ENCODE results near the gene MFAP4.

GRCh38 chr17:19407601-19408345, 20.8 kb upstream of the MFAP4 start:
- TF ChIP-seq ZNF274 (IDR thresholded peaks at IDR 0.05; ENCODE audit: low read length) (no peak), ZNF274 (tag by site-specific recombination; IDR thresholded peaks at IDR 0.05; ENCODE audit: borderline replicate concordance) (no peak), ZBTB21 (tag by site-specific recombination; IDR thresholded peaks at IDR 0.05) (no peak), CTCF (tag by site-specific recombination; IDR thresholded peaks at IDR 0.05) (no peak), HOXC10 (CRISPR knock-in tag; IDR thresholded peaks at IDR 0.05) (no peak)
- TF ChIP-seq, protein P1, sequence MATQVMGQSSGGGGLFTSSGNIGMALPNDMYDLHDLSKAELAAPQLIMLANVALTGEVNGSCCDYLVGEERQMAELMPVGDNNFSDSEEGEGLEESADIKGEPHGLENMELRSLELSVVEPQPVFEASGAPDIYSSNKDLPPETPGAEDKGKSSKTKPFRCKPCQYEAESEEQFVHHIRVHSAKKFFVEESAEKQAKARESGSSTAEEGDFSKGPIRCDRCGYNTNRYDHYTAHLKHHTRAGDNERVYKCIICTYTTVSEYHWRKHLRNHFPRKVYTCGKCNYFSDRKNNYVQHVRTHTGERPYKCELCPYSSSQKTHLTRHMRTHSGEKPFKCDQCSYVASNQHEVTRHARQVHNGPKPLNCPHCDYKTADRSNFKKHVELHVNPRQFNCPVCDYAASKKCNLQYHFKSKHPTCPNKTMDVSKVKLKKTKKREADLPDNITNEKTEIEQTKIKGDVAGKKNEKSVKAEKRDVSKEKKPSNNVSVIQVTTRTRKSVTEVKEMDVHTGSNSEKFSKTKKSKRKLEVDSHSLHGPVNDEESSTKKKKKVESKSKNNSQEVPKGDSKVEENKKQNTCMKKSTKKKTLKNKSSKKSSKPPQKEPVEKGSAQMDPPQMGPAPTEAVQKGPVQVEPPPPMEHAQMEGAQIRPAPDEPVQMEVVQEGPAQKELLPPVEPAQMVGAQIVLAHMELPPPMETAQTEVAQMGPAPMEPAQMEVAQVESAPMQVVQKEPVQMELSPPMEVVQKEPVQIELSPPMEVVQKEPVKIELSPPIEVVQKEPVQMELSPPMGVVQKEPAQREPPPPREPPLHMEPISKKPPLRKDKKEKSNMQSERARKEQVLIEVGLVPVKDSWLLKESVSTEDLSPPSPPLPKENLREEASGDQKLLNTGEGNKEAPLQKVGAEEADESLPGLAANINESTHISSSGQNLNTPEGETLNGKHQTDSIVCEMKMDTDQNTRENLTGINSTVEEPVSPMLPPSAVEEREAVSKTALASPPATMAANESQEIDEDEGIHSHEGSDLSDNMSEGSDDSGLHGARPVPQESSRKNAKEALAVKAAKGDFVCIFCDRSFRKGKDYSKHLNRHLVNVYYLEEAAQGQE (tag by site-specific recombination; IDR thresholded peaks at IDR 0.05): no peak
- TF ChIP-seq, protein P2, sequence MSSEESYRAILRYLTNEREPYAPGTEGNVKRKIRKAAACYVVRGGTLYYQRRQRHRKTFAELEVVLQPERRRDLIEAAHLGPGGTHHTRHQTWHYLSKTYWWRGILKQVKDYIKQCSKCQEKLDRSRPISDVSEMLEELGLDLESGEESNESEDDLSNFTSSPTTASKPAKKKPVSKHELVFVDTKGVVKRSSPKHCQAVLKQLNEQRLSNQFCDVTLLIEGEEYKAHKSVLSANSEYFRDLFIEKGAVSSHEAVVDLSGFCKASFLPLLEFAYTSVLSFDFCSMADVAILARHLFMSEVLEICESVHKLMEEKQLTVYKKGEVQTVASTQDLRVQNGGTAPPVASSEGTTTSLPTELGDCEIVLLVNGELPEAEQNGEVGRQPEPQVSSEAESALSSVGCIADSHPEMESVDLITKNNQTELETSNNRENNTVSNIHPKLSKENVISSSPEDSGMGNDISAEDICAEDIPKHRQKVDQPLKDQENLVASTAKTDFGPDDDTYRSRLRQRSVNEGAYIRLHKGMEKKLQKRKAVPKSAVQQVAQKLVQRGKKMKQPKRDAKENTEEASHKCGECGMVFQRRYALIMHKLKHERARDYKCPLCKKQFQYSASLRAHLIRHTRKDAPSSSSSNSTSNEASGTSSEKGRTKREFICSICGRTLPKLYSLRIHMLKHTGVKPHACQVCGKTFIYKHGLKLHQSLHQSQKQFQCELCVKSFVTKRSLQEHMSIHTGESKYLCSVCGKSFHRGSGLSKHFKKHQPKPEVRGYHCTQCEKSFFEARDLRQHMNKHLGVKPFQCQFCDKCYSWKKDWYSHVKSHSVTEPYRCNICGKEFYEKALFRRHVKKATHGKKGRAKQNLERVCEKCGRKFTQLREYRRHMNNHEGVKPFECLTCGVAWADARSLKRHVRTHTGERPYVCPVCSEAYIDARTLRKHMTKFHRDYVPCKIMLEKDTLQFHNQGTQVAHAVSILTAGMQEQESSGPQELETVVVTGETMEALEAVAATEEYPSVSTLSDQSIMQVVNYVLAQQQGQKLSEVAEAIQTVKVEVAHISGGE (tag by site-specific recombination; conservative IDR thresholded peaks at IDR 0.05; ENCODE audit: low read depth): no peak
